Stomach (tissue), 9 donors: ENCODE data around the gene RPL12. TPM values are rescaled to one million over a fixed set of nuclear protein-coding genes. Genes with fewer than 3 reads are reported as not detected.

Experiments
- DNase-seq, 2 donors: peaks; one replicate each; pipeline versions ENCODE4 v3.0.0 to v3.0.0-alpha.2; 2013 to 2019
- H3K27ac ChIP-seq, 5 donors: fragments of 200-600 bp in 4 of 5; sonication (generic) in 4 of 5; one replicate each; pipeline ENCODE4 v1.5.1; 2013 to 2019; ENCODE audit warnings: mild to moderate bottlenecking in 1 of 5, moderate library complexity in 1 of 5
- H3K27me3 ChIP-seq, 3 donors: fragments of 200-600 bp; sonication (generic); one replicate each; pipeline ENCODE4 v1.5.1; 2017 to 2019; ENCODE audit warnings: mixed run types in 1 of 3
- H3K36me3 ChIP-seq, 4 donors: fragments of 200-600 bp; sonication (generic); 1 replicate in 3 of 4; 2 replicates in 1 of 4; pipeline ENCODE4 v1.5.1; 2016 to 2019
- H3K4me1 ChIP-seq, 4 donors: fragments of 200-600 bp; sonication (generic); one replicate each; pipeline ENCODE4 v1.5.1; 2016 to 2019
- H3K4me3 ChIP-seq, 4 donors: fragments of 200-600 bp; sonication (generic) in 3 of 4; one replicate each; pipeline ENCODE4 v1.5.1; 2016 to 2019; ENCODE audit warnings: mild to moderate bottlenecking in 1 of 4
- H3K9me3 ChIP-seq, 4 donors: fragments of 200-600 bp; sonication (generic); one replicate each; pipeline ENCODE4 v1.5.1; 2016 to 2019
- CTCF ChIP-seq, 7 experiments: fragments of 450-650 bp in 4 of 7; fragments of 200-600 bp in 3 of 7; sonication (generic) in 3 of 7; IDR thresholded peaks; one replicate each; pipeline ENCODE4 v1.5.1; 2016 to 2019; ENCODE audit warnings: antibody characterized with exemption in 7 of 7, control low read depth in 2 of 7, mild to moderate bottlenecking in 1 of 7
- EP300 ChIP-seq: sonication (generic); formaldehyde crosslinking; IDR thresholded peaks from one replicate; pipeline ENCODE4 v1.6.1; 2017; ENCODE audit warnings: antibody characterized with exemption
- POLR2A ChIP-seq, 4 donors: fragments of 450-650 bp; IDR thresholded peaks; one replicate each; pipeline ENCODE4 v1.6.1; 2016; ENCODE audit warnings: antibody characterized with exemption in 4 of 4, control low read depth in 2 of 4, mild to moderate bottlenecking in 1 of 4, moderate library complexity in 1 of 4
- POLR2AphosphoS5 ChIP-seq, 3 donors: sonication (generic); formaldehyde crosslinking; IDR thresholded peaks; one replicate each; pipeline ENCODE4 v1.6.1; 2016; ENCODE audit warnings: antibody characterized with exemption in 3 of 3
- WGBS, 5 donors: extraction: QIAGEN DNeasy Blood & Tissue Kit in 3 of 5; methylation state at CpG; one replicate each; pipeline versions ENCODE4 v1.1.5 to v1.1.7; 2013 to 2018; 5-methylcytosine and 5-hydroxymethylcytosine counted together
- intact Hi-C: fragments of 100-400 bp; cut with DNase I; formaldehyde crosslinking; loops from one replicate; pipeline ENCODE4 v1.15.1; 2023; ENCODE audit warnings: low total_unique reads
- polyA plus RNA-seq, 3 donors: library from polyadenylated mRNA; stranded (reverse); fragments of 200-250 nt; gene quantifications; one replicate each; pipeline ENCODE4 v1.2.3, GENCODE V29; 2013
- total RNA-seq, 5 donors: library from RNA; depleted of rRNA; stranded (reverse); fragments of >200 nt; gene quantifications; one replicate each; pipeline versions ENCODE4 v1.1.0 to v1.2.3, GENCODE V29; 2014 to 2016
- donor health status: healthy with polysubstance abuse.
- donor health status: Bipolar disorder and iron deficiency.
- donor health status: healthy.

RPL12 gene
- total and polyA plus RNA-seq, 8 donors, result 187 to 4,806 (median 1,566) TPM

DNA sequence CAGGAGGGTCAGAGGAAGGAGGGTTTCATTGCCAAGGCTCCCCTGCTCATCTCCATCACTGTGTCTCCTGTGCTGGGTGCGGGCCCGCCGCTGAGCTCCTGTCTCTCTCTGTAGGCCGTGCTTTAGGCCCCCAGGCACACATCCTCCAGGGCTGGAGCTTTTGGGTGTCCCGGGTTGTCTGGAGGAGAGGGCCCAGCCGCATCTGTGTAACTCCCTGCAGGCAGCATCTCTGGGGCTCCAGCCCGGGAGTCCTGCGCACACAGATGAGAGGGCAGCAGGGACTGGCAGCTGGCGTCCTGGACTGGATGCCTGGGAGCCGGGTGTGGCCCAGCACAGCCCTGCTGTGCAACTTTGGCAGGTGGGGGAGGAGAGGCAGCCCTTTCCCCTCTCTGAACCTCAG lies 40.3 kb upstream of the RPL12 start:
- no peaks in the 10 kb centered on the region for H3K27me3 ChIP-seq
- H3K4me1 ChIP-seq, result peaks cover 10 to 25% (median 19%) of the 10 kb centered on the region in 4 donors
- H3K36me3 ChIP-seq, result peaks cover 25 to 95% (median 91%) of the 10 kb centered on the region in 4 donors
- WGBS, 5 donors, result 79 to 89% (median 86%) methylated on average over 9 to 10 of the region's 10 CpGs
- DNase-seq, result no peak
- no peaks in the 10 kb centered on the region for H3K9me3 ChIP-seq
- peak overlapping the region in 1 of 5 donors; percentile 2 for H3K27ac ChIP-seq
- H3K4me3 ChIP-seq, result no peak overlapping the region
- TF ChIP-seq POLR2A (IDR thresholded peaks at IDR 0.05) (no peak), CTCF (IDR thresholded peaks at IDR 0.05) (no peak), EP300 (no peak), POLR2AphosphoS5 (IDR thresholded peaks at IDR 0.05) (no peak)
- intact Hi-C loops, result no loop called here

GRCh38 chr9:127490535-127491230 lies 39.5 kb upstream of the RPL12 start:
- no peak overlapping the region for H3K4me3 ChIP-seq
- peaks cover 29 to 95% (median 91%) of the 10 kb centered on the region in 4 donors for H3K36me3 ChIP-seq
- intact Hi-C loops, result no loop called here
- H3K4me1 ChIP-seq, result peaks cover 10 to 22% (median 17%) of the 10 kb centered on the region in 4 donors
- no peak for TF ChIP-seq POLR2AphosphoS5 (IDR thresholded peaks at IDR 0.05)
- no peak for TF ChIP-seq EP300
- no peak for TF ChIP-seq CTCF (IDR thresholded peaks at IDR 0.05)
- no peak for TF ChIP-seq POLR2A (IDR thresholded peaks at IDR 0.05)
- H3K27ac ChIP-seq, result peak overlapping the region in 1 of 5 donors; percentile 2
- no peaks in the 10 kb centered on the region for H3K27me3 ChIP-seq
- no peaks in the 10 kb centered on the region for H3K9me3 ChIP-seq
- DNase-seq, result no peak
- WGBS, 5 donors, result 80 to 88% (median 83%) methylated on average over 9 of the region's 9 CpGs

- no peaks in the 10 kb centered on the region for H3K9me3 ChIP-seq
- H3K36me3 ChIP-seq, result peaks cover 31 to 99% (median 96%) of the 10 kb centered on the region in 4 donors
- H3K27me3 ChIP-seq, result no peaks in the 10 kb centered on the region
- TF ChIP-seq POLR2A (IDR thresholded peaks at IDR 0.05) (no peak), CTCF (IDR thresholded peaks at IDR 0.05) (no peak), EP300 (no peak), POLR2AphosphoS5 (IDR thresholded peaks at IDR 0.05) (no peak)
- no peak overlapping the region for H3K27ac ChIP-seq
- no peak overlapping the region for H3K4me3 ChIP-seq
- intact Hi-C loops, result no loop called here
- no peak for DNase-seq
- peaks cover 2 to 11% (median 6%) of the 10 kb centered on the region in 4 donors for H3K4me1 ChIP-seq
- WGBS, 5 donors, result 82 to 87% (median 86%) methylated on average over 14 to 22 of the region's 22 CpGs
These were observed 38.4 kb upstream of the RPL12 start for GRCh38 chr9:127489471-127490115.

GRCh38 chr9:127488946-127489345 lies 37.7 kb upstream of the RPL12 start:
- intact Hi-C loops, result no loop called here

More at GRCh38 chr9:127488946-127489345, 37.7 kb upstream of the RPL12 start:
- TF ChIP-seq CTCF (IDR thresholded peaks at IDR 0.05) (no peak), EP300 (no peak), POLR2A (IDR thresholded peaks at IDR 0.05) (no peak), POLR2AphosphoS5 (IDR thresholded peaks at IDR 0.05) (no peak)
- H3K27ac ChIP-seq, result no peak overlapping the region
- no peak overlapping the region for H3K4me3 ChIP-seq
- WGBS, 5 donors, result 78 to 97% (median 89%) methylated on average over 8 of the region's 8 CpGs
- DNase-seq, result no peak
- H3K27me3 ChIP-seq, result no peaks in the 10 kb centered on the region
- peaks cover 0 to 4% (median under 1%) of the 10 kb centered on the region in 4 donors for H3K4me1 ChIP-seq
- no peaks in the 10 kb centered on the region for H3K9me3 ChIP-seq
- peaks cover 29 to 100% (median 99%) of the 10 kb centered on the region in 4 donors for H3K36me3 ChIP-seq
